Hematopoietic multipotent progenitor cell treated with erythropoietin and hydrocortisone succinate and interleukin-3 and kit ligand, for 4 days (in vitro differentiated cells): ENCODE results near the gene KIAA0825.
"Not testable (repeated sequence)": the region's sequence is repeated elsewhere in the genome, so short reads cannot be mapped to it uniquely, and the experiment has no call there.

ENCODE experiments used
- DNase-seq: peaks from one replicate; pipeline ENCODE4 v3.0.0-alpha.2; 2015

KIAA0825 gene

GRCh38 chr5:94240134-94240533 is 378.3 kb downstream of the KIAA0825 start:
- DNase-seq: no peak

- no peak for DNase-seq
Measured at GRCh38 chr5:94239266-94239665, 379.1 kb downstream of the KIAA0825 start.

GRCh38 chr5:94234987-94235386 is 383.4 kb downstream of the KIAA0825 start:
- DNase-seq: no peak

GRCh38 chr5:94228791-94229190 is 389.6 kb downstream of the KIAA0825 start:
- no peak for DNase-seq

GRCh38 chr5:94223235-94223634 is 395.2 kb downstream of the KIAA0825 start:
- DNase-seq: peak; percentile 34

GRCh38 chr5:94218374-94218773 is 400.0 kb downstream of the KIAA0825 start:
- DNase-seq: no peak

- no peak for DNase-seq
Measured at GRCh38 chr5:94217745-94218144, 400.7 kb downstream of the KIAA0825 start.

- no peak for DNase-seq
Measured at GRCh38 chr5:94217216-94217615, 401.2 kb downstream of the KIAA0825 start.

- DNase-seq: no peak
Measured at GRCh38 chr5:94212476-94212875, 405.9 kb downstream of the KIAA0825 start.

- no peak for DNase-seq
Measured at GRCh38 chr5:94209774-94210355, 408.5 kb downstream of the KIAA0825 start.

- no peak for DNase-seq
Measured at GRCh38 chr5:94209272-94209671, 409.1 kb downstream of the KIAA0825 start.

- no peak for DNase-seq
Measured at GRCh38 chr5:94199566-94199965, 418.8 kb downstream of the KIAA0825 start.

- no peak for DNase-seq
Measured at GRCh38 chr5:94197970-94198369, 420.4 kb downstream of the KIAA0825 start.

GRCh38 chr5:94196953-94197352 is 421.5 kb downstream of the KIAA0825 start:
- DNase-seq: no peak

GRCh38 chr5:94192658-94193391 is 425.6 kb downstream of the KIAA0825 start:
- DNase-seq: no peak

GRCh38 chr5:94191604-94192003 is 426.8 kb downstream of the KIAA0825 start:
- no peak for DNase-seq

GRCh38 chr5:94188725-94189124 is 429.7 kb downstream of the KIAA0825 start:
- DNase-seq: no peak

- DNase-seq: no peak
Measured at GRCh38 chr5:94184870-94185269, 433.5 kb downstream of the KIAA0825 start.

GRCh38 chr5:94181895-94182294 is 436.5 kb downstream of the KIAA0825 start:
- peak; percentile 26 for DNase-seq

GRCh38 chr5:94180761-94181160 is 437.6 kb downstream of the KIAA0825 start:
- DNase-seq: no peak

- DNase-seq: no peak
Measured at GRCh38 chr5:94175912-94176311, 442.5 kb downstream of the KIAA0825 start.

- DNase-seq: no peak
Measured at GRCh38 chr5:94174748-94175411, 443.5 kb downstream of the KIAA0825 start.

- no peak for DNase-seq
Measured at GRCh38 chr5:94173100-94173499, 445.3 kb downstream of the KIAA0825 start.

- not testable (repeated sequence) for DNase-seq
Measured at GRCh38 chr5:94171070-94171469, 447.3 kb downstream of the KIAA0825 start.
